ENCODE measurements around the gene HOXB4. TPM values are rescaled to one million over a fixed set of nuclear protein-coding genes. Genes with fewer than 3 reads are reported as not detected.

The HOXB4 gene
- total RNA-seq, 2 experiments from 2014 or later = 1.7 to 2.0 TPM

DNA sequence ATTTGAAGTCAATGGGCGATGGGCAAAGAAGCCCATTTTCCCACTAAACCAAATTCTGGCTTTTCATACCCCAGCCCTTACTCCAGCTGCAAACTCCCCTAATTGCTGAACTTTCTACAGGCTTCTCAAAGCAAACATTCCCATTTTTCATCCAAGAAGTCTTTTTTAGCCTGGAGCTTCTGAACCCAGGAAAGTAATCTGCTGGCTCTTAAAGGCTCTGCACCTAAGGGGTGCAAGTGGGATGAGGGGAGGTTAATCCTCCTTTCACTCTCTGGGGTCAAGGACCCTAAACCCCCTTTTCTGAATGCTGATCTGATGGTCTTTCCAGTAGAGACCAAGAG lies 30.3 kb upstream of the HOXB4 start:
- TF ChIP-seq CTCF (IDR thresholded peaks at IDR 0.05) = no peak
- no peak overlapping the region for H3K27ac Mint-ChIP-seq
- H3K27me3 Mint-ChIP-seq = peaks cover 71% of the 10 kb centered on the region
- H3K4me3 Mint-ChIP-seq = no peak overlapping the region
- H3K4me1 Mint-ChIP-seq (ENCODE audit: low read depth) = peaks cover 21% of the 10 kb centered on the region
- H3K9me3 Mint-ChIP-seq = no peaks in the 10 kb centered on the region
- intact Hi-C loops (cut with micrococcal nuclease) = no loop called here
- DNase-seq = no peak
- ATAC-seq = no peak
- CTCF ChIA-PET = interaction anchor here (1.1 to 6.3 kb wide), 4 partner anchors 14 to 115 kb away, joined by 3 to 45 read pairs (median 3); partner anchors contain the start of gene HOXB5
- POLR2A ChIA-PET = interaction anchor here (1.0 to 1.5 kb wide), 2 partner anchors 14 to 53 kb away, joined by 3 read pairs; no protein-coding TSS in a partner anchor
- no peaks in the 10 kb centered on the region for H3K36me3 Mint-ChIP-seq (ENCODE audit: low read depth)

DNA sequence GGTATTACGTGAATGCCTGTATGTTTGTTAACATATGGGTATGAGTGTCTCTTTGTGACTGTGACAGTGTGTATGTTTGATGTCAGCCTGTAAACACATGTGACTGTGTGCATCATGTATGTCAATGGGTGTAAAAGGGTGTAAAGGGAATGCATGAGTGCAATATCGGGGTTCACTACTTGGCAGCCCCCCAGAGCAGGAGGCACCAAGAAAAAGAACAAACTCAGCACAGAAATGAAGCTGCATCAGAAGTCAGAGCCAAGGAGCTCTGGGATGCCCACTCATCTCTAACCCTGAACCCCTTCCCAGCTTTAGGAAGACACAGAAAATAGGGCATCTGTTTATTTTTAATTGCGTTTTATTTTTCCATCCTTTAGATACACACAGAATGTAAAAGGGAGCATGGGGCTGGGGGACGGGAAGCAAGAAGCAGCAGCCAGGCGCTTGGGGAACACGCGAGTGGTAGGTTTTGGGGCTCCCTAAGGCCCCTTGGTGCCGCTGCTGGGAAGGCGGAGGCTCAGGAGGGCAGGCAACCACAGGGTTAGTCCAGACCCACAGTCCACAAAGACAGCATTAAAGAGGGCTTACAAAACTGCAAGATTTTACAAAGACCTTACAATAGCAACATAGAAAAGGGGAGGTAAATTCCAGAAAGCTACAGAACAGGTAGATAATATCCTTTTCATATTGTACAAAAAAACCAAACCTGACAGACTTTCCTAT lies 28.9 kb upstream of the HOXB4 start:
- intact Hi-C loops (cut with micrococcal nuclease) = no loop called here
- ChIA-PET POLR2A (interaction anchor here (0.7 kb wide), 1 partner anchor 11 kb away, joined by 3 read pairs; no protein-coding TSS in a partner anchor), CTCF (interaction anchor here (0.8 to 6.3 kb wide), 4 partner anchors 13 to 344 kb away, joined by 3 to 45 read pairs (median 8); partner anchors contain the start of gene HOXB5)
- peaks cover 74% of the 10 kb centered on the region for H3K27me3 Mint-ChIP-seq
- TF ChIP-seq CTCF (IDR thresholded peaks at IDR 0.05) = no peak
- peaks cover 17% of the 10 kb centered on the region for H3K4me1 Mint-ChIP-seq (ENCODE audit: low read depth)
- H3K4me3 Mint-ChIP-seq = no peak overlapping the region
- H3K36me3 Mint-ChIP-seq (ENCODE audit: low read depth) = no peaks in the 10 kb centered on the region
- ATAC-seq (no peak), DNase-seq (no peak)
- H3K9me3 Mint-ChIP-seq = no peaks in the 10 kb centered on the region
- H3K27ac Mint-ChIP-seq = no peak overlapping the region

- intact Hi-C loops (cut with micrococcal nuclease) = no loop called here
- no peak for ATAC-seq
- no peaks in the 10 kb centered on the region for H3K36me3 Mint-ChIP-seq (ENCODE audit: low read depth)
- peaks cover 77% of the 10 kb centered on the region for H3K27me3 Mint-ChIP-seq
- ChIA-PET POLR2A (no interaction called here), CTCF (interaction anchor here (0.8 to 6.3 kb wide), 4 partner anchors 12 to 344 kb away, joined by 3 to 45 read pairs (median 8); partner anchors contain the start of gene HOXB5)
- H3K4me1 Mint-ChIP-seq (ENCODE audit: low read depth) = peaks cover 19% of the 10 kb centered on the region
- H3K27ac Mint-ChIP-seq = no peak overlapping the region
- no peaks in the 10 kb centered on the region for H3K9me3 Mint-ChIP-seq
- DNase-seq = no peak
- H3K4me3 Mint-ChIP-seq = no peak overlapping the region
- no peak for TF ChIP-seq CTCF (IDR thresholded peaks at IDR 0.05)
Observed at GRCh38 chr17:48605991-48606891, 28.1 kb upstream of the HOXB4 start.

GRCh38 chr17:48605409-48605919 lies 27.3 kb upstream of the HOXB4 start:
- POLR2A ChIA-PET = no interaction called here
- Mint-ChIP-seq H3K27me3 (peaks cover 79% of the 10 kb centered on the region), H3K36me3 (ENCODE audit: low read depth) (no peaks in the 10 kb centered on the region), H3K9me3 (no peaks in the 10 kb centered on the region), H3K4me3 (no peak overlapping the region), H3K4me1 (ENCODE audit: low read depth) (peaks cover 16% of the 10 kb centered on the region), H3K27ac (no peak overlapping the region)
- intact Hi-C loops (cut with micrococcal nuclease) = no loop called here
- ATAC-seq = no peak
- CTCF ChIA-PET = interaction anchor here (2.7 to 6.3 kb wide), 2 partner anchors 11 to 30 kb away, joined by 11 to 45 read pairs; partner anchors contain the start of gene HOXB5
- no peak for DNase-seq
- no peak for TF ChIP-seq CTCF (IDR thresholded peaks at IDR 0.05)

Data from activated CD8-positive, alpha-beta T cell treated with anti-CD3 and anti-CD28 coated beads for 36 hours (primary cell).